CD4-positive, alpha-beta T cell (primary cell): ENCODE data around the gene ZNF423. TPM values are rescaled to one million over a fixed set of nuclear protein-coding genes. Genes with fewer than 3 reads are reported as not detected.

Source experiments
- ATAC-seq: fragments of 200-7000 bp; cut with Tn5 transposase; one replicate; pipeline ENCODE4 v1.10.0; 2022; ENCODE audit warnings: mild to moderate bottlenecking; ENCODE audit not compliant: poor library complexity
- CTCF ChIA-PET: fragments of 350-600 bp; sonication (Branson Sonifier 250); formaldehyde crosslinking; loops from one replicate; lab custom pipeline; 2021; ENCODE audit warnings: antibody characterized with exemption, inconsistent platforms; lab: Charles Lee
- POLR2A ChIA-PET: fragments of 350-600 bp; sonication (Branson Sonifier 250); formaldehyde crosslinking; loops from one replicate; lab custom pipeline; 2021; ENCODE audit warnings: antibody characterized with exemption, inconsistent platforms; lab: Charles Lee
- DNase-seq, 14 experiments: peaks; one replicate each; pipeline ENCODE4 v3.0.0-alpha.2; 2013 to 2020; ENCODE audit warnings: mixed read lengths in 2 of 14
- H3K27ac ChIP-seq, 2 donors: one replicate each; pipeline versions ENCODE4 v1.5.1 to v1.7.0; 2013; ENCODE audit warnings: low read length in 2 of 2, low read depth in 1 of 2, mild to moderate bottlenecking in 1 of 2
- H3K27me3 ChIP-seq, 2 experiments: 1 replicate in 1 of 2; 2 replicates in 1 of 2; pipeline versions ENCODE4 v1.6.1 to v1.7.0; 2013; ENCODE audit warnings: low read length in 2 of 2, control low read depth in 1 of 2, mild to moderate bottlenecking in 1 of 2, moderate library complexity in 1 of 2; ENCODE audit not compliant: insufficient read depth in 2 of 2, control insufficient read depth in 1 of 2
- H3K36me3 ChIP-seq: one replicate; pipeline ENCODE4 v1.6.1; 2013; ENCODE audit warnings: low read length, control low read depth; ENCODE audit not compliant: insufficient read depth
- H3K4me1 ChIP-seq: one replicate; pipeline ENCODE4 v1.6.1; 2013; ENCODE audit warnings: low read length, control low read depth; ENCODE audit not compliant: insufficient read depth
- H3K4me3 ChIP-seq: one replicate; pipeline ENCODE4 v1.5.1; 2013; ENCODE audit warnings: mild to moderate bottlenecking, low read length, moderate library complexity
- H3K9me3 ChIP-seq, 2 experiments: 1 replicate in 1 of 2; 2 replicates in 1 of 2; pipeline versions ENCODE4 v1.6.1 to v1.7.0; 2013; ENCODE audit warnings: low read length in 2 of 2, mild to moderate bottlenecking in 2 of 2, control low read depth in 1 of 2, moderate library complexity in 1 of 2; ENCODE audit not compliant: control insufficient read depth in 1 of 2, insufficient read depth in 1 of 2
- H3K27ac Mint-ChIP-seq: one replicate; pipeline ENCODE4 v1.8.0; 2020; ENCODE audit warnings: mixed read lengths
- H3K27me3 Mint-ChIP-seq: one replicate; pipeline ENCODE4 v1.8.0; 2021; ENCODE audit warnings: mixed read lengths
- H3K36me3 Mint-ChIP-seq: one replicate; pipeline ENCODE4 v1.8.0; 2021; ENCODE audit warnings: low read depth, mixed read lengths
- H3K4me1 Mint-ChIP-seq: one replicate; pipeline ENCODE4 v1.8.0; 2021; ENCODE audit warnings: low read depth, mixed read lengths
- H3K4me3 Mint-ChIP-seq: one replicate; pipeline ENCODE4 v1.8.0; 2020; ENCODE audit warnings: mild to moderate bottlenecking, mixed read lengths
- H3K9me3 Mint-ChIP-seq: one replicate; pipeline ENCODE4 v1.8.0; 2020; ENCODE audit warnings: mixed read lengths
- CTCF ChIP-seq: fragments of 200-600 bp; IDR thresholded peaks from one replicate; pipeline ENCODE4 v1.8.0; 2022; ENCODE audit warnings: antibody characterized with exemption, mild to moderate bottlenecking
- intact Hi-C, 2 experiments: fragments of 100-400 bp; cut with DNase I in 1 of 2; cut with micrococcal nuclease in 1 of 2; formaldehyde crosslinking; loops; one replicate each; pipeline versions ENCODE4 v1.15.1 to v1.9.0; 2023 to 2025; cut with DNase I, micrococcal nuclease
- total RNA-seq, 174 experiments: library from RNA in 2 of 174; stranded (reverse) in 2 of 174; gene quantifications; one replicate each; pipeline ENCODE4 v1.2.3 and lab custom pipeline; 2021 to 2026

ZNF423 gene
- total RNA-seq, 2 experiments from 2014 or later, result not detected

GRCh38 chr16:49466881-49467280 lies 389.0 kb downstream of the ZNF423 start:
- Mint-ChIP-seq H3K4me3 (no peak overlapping the region), H3K27ac (peak overlapping the region; percentile 92), H3K9me3 (no peaks in the 10 kb centered on the region), H3K27me3 (no peaks in the 10 kb centered on the region), H3K4me1 (peaks cover 46% of the 10 kb centered on the region), H3K36me3 (no peaks in the 10 kb centered on the region)
- intact Hi-C loops, result no loop called here
- ChIA-PET POLR2A (no interaction called here), CTCF (interaction anchor here (1.3 kb wide), 1 partner anchor 20 kb away, joined by 3 read pairs; no protein-coding TSS in a partner anchor)
- no peaks in the 10 kb centered on the region for H3K9me3 ChIP-seq
- no peaks in the 10 kb centered on the region for H3K27me3 ChIP-seq
- peaks cover 43% of the 10 kb centered on the region for H3K4me1 ChIP-seq
- peak in 1 of 14 experiments; percentile 19 for DNase-seq
- no peaks in the 10 kb centered on the region for H3K36me3 ChIP-seq
- TF ChIP-seq CTCF, result no peak
- ATAC-seq, result no peak
- H3K4me3 ChIP-seq, result no peak overlapping the region
- H3K27ac ChIP-seq, result no peak overlapping the region

- H3K27me3 Mint-ChIP-seq, result no peaks in the 10 kb centered on the region
- Histone ChIP-seq H3K4me3 (no peak overlapping the region), H3K9me3 (no peaks in the 10 kb centered on the region), H3K27me3 (no peaks in the 10 kb centered on the region), H3K36me3 (no peaks in the 10 kb centered on the region), H3K4me1 (peaks cover 47% of the 10 kb centered on the region), H3K27ac (no peak overlapping the region)
- H3K36me3 Mint-ChIP-seq, result no peaks in the 10 kb centered on the region
- peak overlapping the region; percentile 92 for H3K27ac Mint-ChIP-seq
- DNase-seq (peak in 1 of 14 experiments; percentile 10), ATAC-seq (no peak)
- POLR2A ChIA-PET, result no interaction called here
- intact Hi-C loops, result no loop called here
- H3K4me1 Mint-ChIP-seq, result peaks cover 50% of the 10 kb centered on the region
- no peak overlapping the region for H3K4me3 Mint-ChIP-seq
- TF ChIP-seq CTCF, result no peak
- CTCF ChIA-PET, result interaction anchor here (1.3 kb wide), 1 partner anchor 20 kb away, joined by 3 read pairs; no protein-coding TSS in a partner anchor
- H3K9me3 Mint-ChIP-seq, result no peaks in the 10 kb centered on the region
Measured at GRCh38 chr16:49466529-49466831, 389.4 kb downstream of the ZNF423 start.

DNA sequence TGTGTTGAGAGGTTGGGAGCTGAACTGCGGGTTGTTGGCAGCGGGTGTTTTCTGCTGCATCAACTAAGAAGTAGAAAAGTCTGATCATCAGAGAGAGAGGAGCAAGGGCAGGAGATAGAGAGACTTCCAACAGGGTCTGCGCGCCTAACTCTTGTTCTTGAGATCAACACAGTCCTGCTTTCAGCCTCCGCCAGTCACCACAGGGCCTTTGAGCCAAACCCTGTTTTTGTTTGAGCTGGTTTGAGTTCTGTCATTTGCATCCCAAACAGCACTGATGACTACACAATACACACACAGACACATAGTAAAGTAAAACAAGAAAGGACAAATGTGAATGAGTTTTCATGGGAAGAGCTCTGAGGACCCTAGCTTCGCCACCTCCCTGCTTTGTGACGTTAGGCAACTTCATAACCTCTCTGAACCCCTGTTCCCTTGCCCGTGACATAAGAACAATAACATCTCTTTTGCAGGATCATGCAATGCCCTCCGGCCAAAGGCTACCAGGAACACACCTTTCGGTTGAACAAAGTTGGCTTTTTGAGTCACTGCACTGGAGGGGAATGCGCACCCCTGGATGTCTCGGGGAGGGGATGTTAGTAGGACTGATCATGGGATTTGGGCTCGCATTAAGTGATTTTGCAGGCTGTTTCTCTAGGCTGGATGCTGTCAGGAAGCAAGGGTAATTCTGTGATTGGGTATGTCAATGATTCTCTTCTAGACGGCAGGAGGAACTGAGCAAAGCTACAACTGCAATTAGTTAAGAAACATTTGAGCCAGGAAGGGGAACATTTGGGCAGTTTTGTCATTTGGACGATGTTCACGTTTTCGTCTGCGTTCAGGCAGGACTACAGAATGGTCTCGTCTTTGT lies 390.0 kb downstream of the ZNF423 start:
- H3K4me3 Mint-ChIP-seq, result no peak overlapping the region
- H3K9me3 Mint-ChIP-seq, result no peaks in the 10 kb centered on the region
- H3K4me1 Mint-ChIP-seq, result peaks cover 55% of the 10 kb centered on the region
- intact Hi-C loops, result loop anchor here in 1 of 2 experiments (2.0 kb wide), 1 partner anchor 23 kb away; no protein-coding TSS in a partner anchor
- no peaks in the 10 kb centered on the region for H3K9me3 ChIP-seq
- peaks cover 52% of the 10 kb centered on the region for H3K4me1 ChIP-seq
- peak in 1 of 14 experiments; percentile 32 for DNase-seq
- ChIA-PET CTCF (interaction anchor here (1.3 kb wide), 1 partner anchor 19 kb away, joined by 3 read pairs; no protein-coding TSS in a partner anchor), POLR2A (no interaction called here)
- H3K27ac Mint-ChIP-seq, result peak overlapping the region; percentile 92
- TF ChIP-seq CTCF, result no peak
- H3K27me3 Mint-ChIP-seq, result no peaks in the 10 kb centered on the region
- H3K36me3 ChIP-seq, result no peaks in the 10 kb centered on the region
- H3K27me3 ChIP-seq, result no peaks in the 10 kb centered on the region
- H3K4me3 ChIP-seq, result no peak overlapping the region
- ATAC-seq, result no peak
- H3K27ac ChIP-seq, result no peak overlapping the region
- H3K36me3 Mint-ChIP-seq, result no peaks in the 10 kb centered on the region
